ENCODE measurements around the gene ZNF407. TPM values are rescaled to one million over a fixed set of nuclear protein-coding genes. Genes with fewer than 3 reads are reported as not detected.

ZNF407 gene
- total RNA-seq, 1 donor from 2014 or later = 24.9 TPM

- Mint-ChIP-seq H3K27ac (no peak overlapping the region), H3K36me3 (peaks cover 9% of the 10 kb centered on the region), H3K27me3 (ENCODE audit: low read depth) (no peaks in the 10 kb centered on the region), H3K4me1 (peaks cover 20% of the 10 kb centered on the region), H3K9me3 (no peaks in the 10 kb centered on the region), H3K4me3 (no peak overlapping the region)
- TF ChIP-seq CTCF (IDR thresholded peaks at IDR 0.05; ENCODE audit: unreplicated experiment) = no peak
- no peak for DNase-seq (ENCODE audit: low spot score in 2 of 2, unreplicated experiment in 2 of 2)
These were observed 468.6 kb downstream of the ZNF407 start for GRCh38 chr18:75066021-75066880.

- Mint-ChIP-seq H3K4me1 (peaks cover 20% of the 10 kb centered on the region), H3K9me3 (no peaks in the 10 kb centered on the region), H3K27ac (no peak overlapping the region), H3K4me3 (no peak overlapping the region), H3K27me3 (ENCODE audit: low read depth) (no peaks in the 10 kb centered on the region), H3K36me3 (peaks cover 9% of the 10 kb centered on the region)
- TF ChIP-seq CTCF (IDR thresholded peaks at IDR 0.05; ENCODE audit: unreplicated experiment) = no peak
- no peak for DNase-seq (ENCODE audit: low spot score in 2 of 2, unreplicated experiment in 2 of 2)
These were observed 469.3 kb downstream of the ZNF407 start for GRCh38 chr18:75066936-75067335.

GRCh38 chr18:75067996-75068645 is 470.5 kb downstream of the ZNF407 start:
- Mint-ChIP-seq H3K4me3 (no peak overlapping the region), H3K36me3 (peaks cover 9% of the 10 kb centered on the region), H3K27ac (no peak overlapping the region), H3K9me3 (no peaks in the 10 kb centered on the region), H3K27me3 (ENCODE audit: low read depth) (no peaks in the 10 kb centered on the region), H3K4me1 (peaks cover 20% of the 10 kb centered on the region)
- TF ChIP-seq CTCF (IDR thresholded peaks at IDR 0.05; ENCODE audit: unreplicated experiment) = no peak
- DNase-seq (ENCODE audit: low spot score in 2 of 2, unreplicated experiment in 2 of 2) = no peak

GRCh38 chr18:75068682-75069435 is 471.2 kb downstream of the ZNF407 start:
- TF ChIP-seq CTCF (IDR thresholded peaks at IDR 0.05; ENCODE audit: unreplicated experiment) = no peak
- Mint-ChIP-seq H3K4me3 (no peak overlapping the region), H3K9me3 (no peaks in the 10 kb centered on the region), H3K27me3 (ENCODE audit: low read depth) (no peaks in the 10 kb centered on the region), H3K4me1 (peaks cover 20% of the 10 kb centered on the region), H3K27ac (no peak overlapping the region), H3K36me3 (peaks cover 8% of the 10 kb centered on the region)
- no peak for DNase-seq (ENCODE audit: low spot score in 2 of 2, unreplicated experiment in 2 of 2)

GRCh38 chr18:75070235-75070624 is 472.6 kb downstream of the ZNF407 start:
- TF ChIP-seq CTCF (IDR thresholded peaks at IDR 0.05; ENCODE audit: unreplicated experiment) = no peak
- no peaks in the 10 kb centered on the region for H3K9me3 Mint-ChIP-seq
- DNase-seq (ENCODE audit: low spot score in 2 of 2, unreplicated experiment in 2 of 2) = no peak
- H3K27ac Mint-ChIP-seq = no peak overlapping the region
- peaks cover 20% of the 10 kb centered on the region for H3K4me1 Mint-ChIP-seq
- H3K36me3 Mint-ChIP-seq = peaks cover under 1% of the 10 kb centered on the region
- no peaks in the 10 kb centered on the region for H3K27me3 Mint-ChIP-seq (ENCODE audit: low read depth)
- no peak overlapping the region for H3K4me3 Mint-ChIP-seq

Measured in mesothelial cell of epicardium (in vitro differentiated cells).